ENCODE results near the gene OPN3.

The OPN3 gene

DNA sequence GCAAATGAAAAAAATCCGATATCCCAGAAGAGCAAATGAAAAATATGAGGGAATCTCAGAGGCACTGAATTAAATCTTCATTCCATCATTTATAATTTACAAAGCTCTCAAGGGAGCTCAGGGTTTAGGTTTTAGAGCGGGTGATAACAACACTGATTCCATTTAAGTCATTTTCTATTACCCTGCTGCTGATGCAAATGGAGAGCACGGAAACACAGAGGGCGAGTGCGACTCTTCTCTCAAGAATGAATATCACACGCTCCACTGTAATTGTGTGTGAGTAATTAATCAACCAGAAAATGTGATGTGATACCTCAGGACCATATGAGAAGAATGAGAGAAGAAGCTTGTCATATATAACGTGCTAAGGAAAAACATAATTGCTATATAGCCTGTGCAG is 22.7 kb downstream of the OPN3 start:
- TF ChIP-seq, protein P1, sequence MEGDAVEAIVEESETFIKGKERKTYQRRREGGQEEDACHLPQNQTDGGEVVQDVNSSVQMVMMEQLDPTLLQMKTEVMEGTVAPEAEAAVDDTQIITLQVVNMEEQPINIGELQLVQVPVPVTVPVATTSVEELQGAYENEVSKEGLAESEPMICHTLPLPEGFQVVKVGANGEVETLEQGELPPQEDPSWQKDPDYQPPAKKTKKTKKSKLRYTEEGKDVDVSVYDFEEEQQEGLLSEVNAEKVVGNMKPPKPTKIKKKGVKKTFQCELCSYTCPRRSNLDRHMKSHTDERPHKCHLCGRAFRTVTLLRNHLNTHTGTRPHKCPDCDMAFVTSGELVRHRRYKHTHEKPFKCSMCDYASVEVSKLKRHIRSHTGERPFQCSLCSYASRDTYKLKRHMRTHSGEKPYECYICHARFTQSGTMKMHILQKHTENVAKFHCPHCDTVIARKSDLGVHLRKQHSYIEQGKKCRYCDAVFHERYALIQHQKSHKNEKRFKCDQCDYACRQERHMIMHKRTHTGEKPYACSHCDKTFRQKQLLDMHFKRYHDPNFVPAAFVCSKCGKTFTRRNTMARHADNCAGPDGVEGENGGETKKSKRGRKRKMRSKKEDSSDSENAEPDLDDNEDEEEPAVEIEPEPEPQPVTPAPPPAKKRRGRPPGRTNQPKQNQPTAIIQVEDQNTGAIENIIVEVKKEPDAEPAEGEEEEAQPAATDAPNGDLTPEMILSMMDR (IDR thresholded peaks at IDR 0.05; ENCODE audit: low read depth, low read length): no peak
- H3K4me3 ChIP-seq (ENCODE audit: low read depth, low read length): no peak overlapping the region

DNA sequence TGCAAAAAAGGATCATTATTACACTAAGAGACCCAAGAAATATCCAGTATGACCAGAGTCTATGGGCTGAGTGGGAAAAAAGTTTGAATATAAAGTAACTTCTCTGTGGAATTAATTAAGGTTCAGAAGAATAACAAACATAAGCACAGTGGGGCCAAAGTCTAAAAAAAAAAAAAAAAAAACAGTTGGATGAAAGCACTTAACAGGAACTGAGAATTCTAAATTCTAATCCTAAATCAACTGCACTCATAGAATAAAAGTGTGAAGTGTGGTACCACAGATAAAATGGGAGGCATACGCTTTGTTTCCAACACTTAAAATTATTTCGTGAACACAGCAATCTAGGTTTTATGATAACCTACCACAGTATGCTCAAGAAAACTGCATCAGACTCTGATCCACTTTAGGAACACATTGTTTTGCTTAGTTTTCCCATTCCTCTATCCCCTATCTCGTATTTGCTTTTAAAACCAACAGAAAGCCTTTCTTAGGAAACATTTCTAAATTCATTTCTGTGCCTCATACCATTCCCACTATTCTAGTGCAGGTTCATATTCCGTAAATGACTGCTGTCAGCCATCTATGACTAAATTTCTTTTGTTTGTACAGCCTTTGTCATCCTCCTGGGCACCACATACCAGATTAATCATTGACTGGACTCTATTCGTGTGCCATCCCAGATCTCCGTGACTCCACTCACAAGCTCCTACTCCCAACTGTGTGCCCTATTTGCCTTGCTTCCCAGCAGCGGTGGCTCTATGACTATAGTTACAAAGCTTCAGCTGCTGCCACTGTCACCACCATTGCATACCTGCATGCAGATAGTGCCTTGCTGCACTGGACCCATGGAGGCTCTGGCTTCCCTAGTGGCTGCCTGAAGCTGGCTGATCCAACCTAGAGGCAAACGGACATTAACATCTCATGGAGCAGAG is 24.9 kb downstream of the OPN3 start:
- no peak overlapping the region for H3K4me3 ChIP-seq (ENCODE audit: low read depth, low read length)

DNA sequence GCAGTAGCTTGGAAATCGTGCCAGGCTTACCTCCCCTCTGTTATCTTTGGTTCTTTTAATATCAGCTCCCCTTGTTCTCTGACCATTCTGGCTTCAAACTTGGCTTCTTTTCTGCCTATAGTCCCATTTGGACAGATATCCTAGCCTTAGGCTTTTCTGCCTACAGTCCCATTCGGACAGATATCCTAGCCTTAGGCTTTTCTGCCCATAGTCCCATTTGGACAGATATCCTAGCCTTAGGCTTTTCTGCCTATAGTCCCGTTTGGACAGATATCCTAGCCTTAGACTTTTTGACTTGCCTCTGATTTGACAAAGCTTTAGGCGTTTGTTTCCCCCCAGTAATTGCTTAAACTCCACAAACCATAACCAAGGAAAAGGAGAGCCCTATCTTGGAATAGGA is 25.6 kb downstream of the OPN3 start:
- no peak overlapping the region for H3K4me3 ChIP-seq (ENCODE audit: low read depth, low read length)
- TF ChIP-seq, protein P1 (IDR thresholded peaks at IDR 0.05; ENCODE audit: low read depth, low read length): no peak

More for the DNA sequence above, 24.9 kb downstream of the OPN3 start:
- TF ChIP-seq, protein P1 (IDR thresholded peaks at IDR 0.05; ENCODE audit: low read depth, low read length): no peak

DNA sequence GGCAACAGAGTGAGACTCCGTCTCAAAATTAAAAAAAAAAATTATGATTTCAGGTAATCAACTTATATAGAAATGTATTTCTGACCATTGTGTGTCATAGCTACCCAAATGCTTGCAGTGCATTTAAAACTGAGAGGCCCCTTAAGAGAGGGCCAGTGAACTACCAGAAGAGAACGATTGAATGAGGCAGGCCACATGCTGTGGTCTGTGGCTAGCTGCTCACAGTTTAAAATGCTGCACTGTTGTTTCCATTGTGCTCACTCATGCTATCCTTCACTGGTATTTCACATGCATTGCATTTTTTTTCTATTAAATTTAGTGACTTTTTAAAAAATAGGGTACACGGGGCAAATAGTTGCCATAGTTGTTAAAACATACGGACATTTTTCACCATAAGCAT is 26.0 kb downstream of the OPN3 start:
- TF ChIP-seq, protein P1 (IDR thresholded peaks at IDR 0.05; ENCODE audit: low read depth, low read length): no peak
- no peak overlapping the region for H3K4me3 ChIP-seq (ENCODE audit: low read depth, low read length)

DNA sequence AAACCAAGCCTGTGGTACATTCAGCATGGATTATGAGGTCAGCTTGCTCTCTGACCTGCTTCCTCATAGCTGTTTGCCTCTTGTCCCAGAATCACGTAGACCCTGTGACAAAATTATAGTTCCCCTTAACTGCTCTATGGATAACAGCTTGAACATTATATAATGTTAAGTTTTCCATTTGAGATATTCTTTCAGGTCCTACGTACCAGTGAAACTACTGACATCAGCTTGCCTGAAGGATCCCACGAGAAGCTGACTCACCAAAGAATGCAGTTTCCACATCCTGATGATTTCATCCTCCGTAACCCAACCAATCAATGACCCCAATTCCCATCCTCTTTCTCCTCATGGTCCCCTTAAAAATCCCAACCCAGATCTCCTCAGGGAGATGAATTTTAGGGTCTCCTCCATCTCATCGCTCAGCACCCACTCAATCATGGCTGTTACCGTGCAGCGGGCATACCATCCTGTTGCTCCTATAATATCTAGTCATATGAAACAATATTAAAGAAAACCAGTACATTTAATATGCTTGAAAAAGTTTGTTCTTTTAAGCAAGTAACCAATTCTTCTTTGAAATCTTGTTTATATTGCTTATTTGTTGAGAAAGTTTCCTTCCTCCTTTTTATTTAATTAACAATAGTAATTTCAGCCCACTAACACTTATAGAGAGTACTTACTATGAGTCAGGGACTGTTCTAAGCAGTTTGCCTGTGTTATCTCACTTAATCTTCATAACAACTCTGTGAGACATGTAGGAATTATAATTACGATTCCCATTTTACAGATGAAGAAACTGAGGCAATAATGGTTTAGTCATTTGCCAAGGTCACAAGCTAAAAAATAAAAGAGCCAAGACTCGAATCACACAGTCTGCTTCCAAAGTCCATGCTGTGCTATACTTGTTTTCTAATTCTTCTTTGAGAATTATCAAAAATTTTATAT is 27.4 kb downstream of the OPN3 start:
- TF ChIP-seq, protein P1 (IDR thresholded peaks at IDR 0.05; ENCODE audit: low read depth, low read length): no peak
- no peak overlapping the region for H3K4me3 ChIP-seq (ENCODE audit: low read depth, low read length)

DNA sequence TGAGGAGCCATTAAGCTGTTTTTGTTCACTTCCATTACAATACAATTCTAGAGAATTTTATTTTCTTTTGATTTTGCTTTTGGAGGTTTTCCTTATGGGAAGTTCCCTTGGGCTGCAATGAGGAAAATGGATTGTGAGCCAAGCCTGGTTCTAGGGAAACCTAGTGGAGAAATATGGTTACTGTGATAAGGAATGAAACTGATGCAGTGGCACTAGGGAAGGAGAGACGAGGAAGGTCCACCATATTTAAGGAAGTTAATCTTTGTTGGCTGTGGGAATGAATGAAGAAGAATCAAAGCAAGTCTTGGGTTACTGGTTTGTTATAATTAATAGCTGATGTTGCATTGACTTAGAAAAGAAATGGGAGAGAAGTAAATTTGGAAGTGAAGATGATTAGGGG is 28.4 kb downstream of the OPN3 start:
- TF ChIP-seq, protein P1 (IDR thresholded peaks at IDR 0.05; ENCODE audit: low read depth, low read length): no peak
- H3K4me3 ChIP-seq (ENCODE audit: low read depth, low read length): no peak overlapping the region
